ENCODE results near the gene PITPNC1.

GRCh38 chr17:67636312-67636711 is 259.2 kb downstream of the PITPNC1 start:
- no peak for TF ChIP-seq CTCF (IDR thresholded peaks at IDR 0.05)
- TF ChIP-seq ZFX (IDR thresholded peaks at IDR 0.05; ENCODE audit: borderline replicate concordance), result no peak
